ENCODE data around the gene CHRNE. TPM values are rescaled to one million over a fixed set of nuclear protein-coding genes. Genes with fewer than 3 reads are reported as not detected.
"Not testable (repeated sequence)": the region's sequence is repeated elsewhere in the genome, so short reads cannot be mapped to it uniquely, and the experiment has no call there.

CHRNE gene
- total RNA-seq, 1 donor from 2014 or later: 0.52 TPM

GRCh38 chr17:4937553-4937952, 34.7 kb upstream of the CHRNE start:
- no peaks in the 10 kb centered on the region for H3K27me3 Mint-ChIP-seq (ENCODE audit: insufficient read depth)
- no peak for DNase-seq (ENCODE audit: low spot score)
- H3K4me1 Mint-ChIP-seq (ENCODE audit: low read depth): peaks cover 46% of the 10 kb centered on the region
- intact Hi-C loops (cut with micrococcal nuclease): no loop called here
- no peaks in the 10 kb centered on the region for H3K9me3 Mint-ChIP-seq
- no peak overlapping the region for H3K27ac Mint-ChIP-seq
- peaks cover 46% of the 10 kb centered on the region for H3K36me3 Mint-ChIP-seq (ENCODE audit: low read depth)
- peak overlapping the region; percentile 45 for H3K4me3 Mint-ChIP-seq

- Mint-ChIP-seq H3K36me3 (ENCODE audit: low read depth) (peaks cover 36% of the 10 kb centered on the region), H3K27ac (peak overlapping the region; percentile 19), H3K27me3 (ENCODE audit: insufficient read depth) (no peaks in the 10 kb centered on the region), H3K9me3 (no peaks in the 10 kb centered on the region), H3K4me1 (ENCODE audit: low read depth) (peaks cover 35% of the 10 kb centered on the region), H3K4me3 (no peak overlapping the region)
- intact Hi-C loops (cut with micrococcal nuclease): no loop called here
- DNase-seq (ENCODE audit: low spot score): no peak
Measured at GRCh38 chr17:4936436-4936835, 33.5 kb upstream of the CHRNE start.

- DNase-seq (ENCODE audit: low spot score): no peak
- H3K36me3 Mint-ChIP-seq (ENCODE audit: low read depth): peaks cover 39% of the 10 kb centered on the region
- no peak overlapping the region for H3K4me3 Mint-ChIP-seq
- H3K9me3 Mint-ChIP-seq: no peaks in the 10 kb centered on the region
- H3K27me3 Mint-ChIP-seq (ENCODE audit: insufficient read depth): no peaks in the 10 kb centered on the region
- H3K4me1 Mint-ChIP-seq (ENCODE audit: low read depth): peaks cover 27% of the 10 kb centered on the region
- H3K27ac Mint-ChIP-seq: no peak overlapping the region
- intact Hi-C loops (cut with micrococcal nuclease): no loop called here
Measured at GRCh38 chr17:4935650-4936049, 32.8 kb upstream of the CHRNE start.

- no peaks in the 10 kb centered on the region for H3K9me3 Mint-ChIP-seq
- H3K4me1 Mint-ChIP-seq (ENCODE audit: low read depth): peaks cover 27% of the 10 kb centered on the region
- H3K4me3 Mint-ChIP-seq: no peak overlapping the region
- peak overlapping the region; percentile 63 for H3K27ac Mint-ChIP-seq
- peaks cover 41% of the 10 kb centered on the region for H3K36me3 Mint-ChIP-seq (ENCODE audit: low read depth)
- no peak for DNase-seq (ENCODE audit: low spot score)
- H3K27me3 Mint-ChIP-seq (ENCODE audit: insufficient read depth): no peaks in the 10 kb centered on the region
- intact Hi-C loops (cut with micrococcal nuclease): no loop called here
Measured at GRCh38 chr17:4934173-4934979, 31.5 kb upstream of the CHRNE start.

- H3K4me3 Mint-ChIP-seq: no peak overlapping the region
Measured at GRCh38 chr17:4933646-4934045, 30.7 kb upstream of the CHRNE start.

GRCh38 chr17:4932756-4933155, 29.9 kb upstream of the CHRNE start:
- H3K27me3 Mint-ChIP-seq (ENCODE audit: insufficient read depth): no peaks in the 10 kb centered on the region
- intact Hi-C loops (cut with micrococcal nuclease): no loop called here
- H3K36me3 Mint-ChIP-seq (ENCODE audit: low read depth): peaks cover 44% of the 10 kb centered on the region
- no peak for DNase-seq (ENCODE audit: low spot score)
- H3K9me3 Mint-ChIP-seq: no peaks in the 10 kb centered on the region
- no peak overlapping the region for H3K4me3 Mint-ChIP-seq
- H3K27ac Mint-ChIP-seq: no peak overlapping the region
- H3K4me1 Mint-ChIP-seq (ENCODE audit: low read depth): peaks cover 16% of the 10 kb centered on the region

More at GRCh38 chr17:4933646-4934045, 30.7 kb upstream of the CHRNE start:
- no peak for DNase-seq (ENCODE audit: low spot score)
- Mint-ChIP-seq H3K36me3 (ENCODE audit: low read depth) (peaks cover 45% of the 10 kb centered on the region), H3K9me3 (no peaks in the 10 kb centered on the region), H3K4me1 (ENCODE audit: low read depth) (peaks cover 21% of the 10 kb centered on the region), H3K27me3 (ENCODE audit: insufficient read depth) (no peaks in the 10 kb centered on the region), H3K27ac (peak overlapping the region; percentile 63)
- intact Hi-C loops (cut with micrococcal nuclease): no loop called here

- DNase-seq (ENCODE audit: low spot score): no peak
- intact Hi-C loops (cut with micrococcal nuclease): no loop called here
- H3K4me1 Mint-ChIP-seq (ENCODE audit: low read depth): peaks cover 16% of the 10 kb centered on the region
- H3K36me3 Mint-ChIP-seq (ENCODE audit: low read depth): peaks cover 40% of the 10 kb centered on the region
- no peak within 1 kb of the TSS for H3K27ac Mint-ChIP-seq
- no peaks in the 10 kb centered on the region for H3K27me3 Mint-ChIP-seq (ENCODE audit: insufficient read depth)
- H3K4me3 Mint-ChIP-seq: no peak within 1 kb of the TSS
- H3K9me3 Mint-ChIP-seq: no peaks in the 10 kb centered on the region
Measured at GRCh38 chr17:4931963-4932362, 29.1 kb upstream of the CHRNE start, which contains the start of gene GP1BA. TSS of gene GP1BA (plus strand) at chr17:4932277. CDS start at chr17:4932605, 328 bp downstream.

- no peak overlapping the region for H3K4me3 Mint-ChIP-seq
- intact Hi-C loops (cut with micrococcal nuclease): no loop called here
- H3K36me3 Mint-ChIP-seq (ENCODE audit: low read depth): peaks cover 34% of the 10 kb centered on the region
- H3K9me3 Mint-ChIP-seq: no peaks in the 10 kb centered on the region
- no peak for DNase-seq (ENCODE audit: low spot score)
- peaks cover 2% of the 10 kb centered on the region for H3K4me1 Mint-ChIP-seq (ENCODE audit: low read depth)
- H3K27me3 Mint-ChIP-seq (ENCODE audit: insufficient read depth): no peaks in the 10 kb centered on the region
- H3K27ac Mint-ChIP-seq: no peak overlapping the region
Measured at GRCh38 chr17:4928881-4929280, 26.0 kb upstream of the CHRNE start.

- H3K4me1 Mint-ChIP-seq (ENCODE audit: low read depth); intact Hi-C loops (cut with micrococcal nuclease); H3K27ac Mint-ChIP-seq; DNase-seq (ENCODE audit: low spot score); H3K4me3 Mint-ChIP-seq; H3K27me3 Mint-ChIP-seq (ENCODE audit: insufficient read depth); H3K9me3 Mint-ChIP-seq: not testable (repeated sequence)
- peaks cover 30% of the 10 kb centered on the region for H3K36me3 Mint-ChIP-seq (ENCODE audit: low read depth)
Measured at GRCh38 chr17:4926577-4927335, 23.9 kb upstream of the CHRNE start.

GRCh38 chr17:4921320-4921719, 18.4 kb upstream of the CHRNE start:
- Mint-ChIP-seq H3K9me3 (no peaks in the 10 kb centered on the region), H3K4me3 (no peak overlapping the region), H3K27me3 (ENCODE audit: insufficient read depth) (no peaks in the 10 kb centered on the region), H3K4me1 (ENCODE audit: low read depth) (no peaks in the 10 kb centered on the region), H3K27ac (no peak overlapping the region), H3K36me3 (ENCODE audit: low read depth) (peaks cover 6% of the 10 kb centered on the region)
- intact Hi-C loops (cut with micrococcal nuclease): no loop called here
- DNase-seq (ENCODE audit: low spot score): no peak

GRCh38 chr17:4920351-4921048, 17.6 kb upstream of the CHRNE start:
- Mint-ChIP-seq H3K4me3 (no peak overlapping the region), H3K9me3 (no peaks in the 10 kb centered on the region), H3K27me3 (ENCODE audit: insufficient read depth) (no peaks in the 10 kb centered on the region), H3K27ac (no peak overlapping the region), H3K36me3 (ENCODE audit: low read depth) (peaks cover 6% of the 10 kb centered on the region), H3K4me1 (ENCODE audit: low read depth) (no peaks in the 10 kb centered on the region)
- intact Hi-C loops (cut with micrococcal nuclease): no loop called here
- DNase-seq (ENCODE audit: low spot score): no peak

- DNase-seq (ENCODE audit: low spot score): no peak
- intact Hi-C loops (cut with micrococcal nuclease): no loop called here
- H3K36me3 Mint-ChIP-seq (ENCODE audit: low read depth): peaks cover 4% of the 10 kb centered on the region
- H3K9me3 Mint-ChIP-seq: no peaks in the 10 kb centered on the region
- H3K4me3 Mint-ChIP-seq: no peak overlapping the region
- no peak overlapping the region for H3K27ac Mint-ChIP-seq
- no peaks in the 10 kb centered on the region for H3K27me3 Mint-ChIP-seq (ENCODE audit: insufficient read depth)
- no peaks in the 10 kb centered on the region for H3K4me1 Mint-ChIP-seq (ENCODE audit: low read depth)
Measured at GRCh38 chr17:4919511-4920047, 16.7 kb upstream of the CHRNE start.

All from activated T-helper 1 cell treated with anti-CD3 and anti-CD28 coated beads, Interleukin-12 subunit alpha, Interleukin-12 subunit beta, Interleukin-2, Interleukin-4 antibody, amounts not matched to agents 30 ng/mL and 10 ng/mL and 1 ng/mL, durations not matched to agents 14 hours and 24 hours and 36 hours (primary cell).